Stimulated activated CD4-positive, alpha-beta T cell treated with anti-CD3 and anti-CD28 coated beads, Interleukin-12 subunit alpha, Interleukin-12 subunit beta, amount 100 ng/mL, for 4 hours (primary cell): ENCODE results near the gene ABL2.
"Not testable (repeated sequence)": the region's sequence is repeated elsewhere in the genome, so short reads cannot be mapped to it uniquely, and the experiment has no call there.

Experiments used
- DNase-seq: peaks from one replicate; pipeline ENCODE4 v3.0.0-alpha.2; 2020

The ABL2 gene

DNA sequence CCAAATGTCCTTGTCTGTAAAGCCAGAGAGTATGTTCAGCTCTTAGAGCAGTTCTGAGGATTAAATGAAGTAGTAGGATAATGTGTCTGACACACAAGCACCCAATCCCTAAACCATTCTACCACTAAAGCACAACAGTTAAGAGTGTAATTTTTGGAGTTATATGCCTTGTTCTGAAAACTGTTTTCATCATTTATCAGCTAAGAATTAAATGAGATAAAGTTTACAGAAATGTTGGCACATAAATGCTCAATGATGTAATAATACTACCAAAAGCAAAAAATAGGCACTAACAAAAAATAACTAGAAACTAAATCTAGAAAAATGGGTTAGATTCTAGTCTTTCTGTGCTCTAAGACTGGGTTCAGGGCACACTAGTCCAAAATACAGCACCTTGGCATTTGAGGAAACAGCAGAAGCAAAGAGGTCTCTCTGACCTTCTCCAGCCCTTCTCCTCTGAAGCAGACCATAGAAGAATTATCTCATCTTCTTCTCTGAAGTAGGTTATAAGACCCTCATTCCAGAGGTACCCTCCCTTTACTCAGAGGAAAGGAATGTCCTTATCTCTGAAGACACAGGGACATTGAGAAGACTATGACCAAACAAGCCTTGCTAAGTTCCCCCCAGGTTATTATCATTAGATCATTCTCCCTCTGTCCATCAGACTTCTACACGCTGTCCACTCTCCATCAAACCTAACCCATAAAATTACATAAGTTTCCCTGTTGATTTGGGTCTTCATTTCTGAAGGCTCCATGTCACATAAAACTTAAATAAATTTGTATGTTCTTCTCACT is 20.6 kb downstream of the ABL2 start:
- DNase-seq: no peak

DNA sequence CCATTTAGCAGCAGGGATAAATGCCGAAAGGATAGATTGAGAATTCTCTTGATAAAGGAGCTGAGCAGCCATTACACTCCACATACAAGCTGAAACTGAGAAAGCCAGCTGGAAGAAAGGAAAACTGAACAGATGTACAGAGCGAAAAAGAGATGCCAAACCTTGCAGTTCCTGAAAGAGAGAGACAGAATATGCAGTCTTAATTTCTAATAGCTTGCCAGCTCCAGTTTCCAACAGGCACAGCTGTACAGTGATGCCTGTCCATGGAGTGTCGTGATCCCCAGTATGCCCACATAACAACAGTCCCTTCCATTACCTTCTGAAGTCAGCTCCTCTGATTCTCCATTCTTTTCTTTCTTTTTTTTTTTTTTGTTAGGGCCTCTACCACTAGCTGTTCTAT is 22.7 kb downstream of the ABL2 start:
- DNase-seq: no peak

DNA sequence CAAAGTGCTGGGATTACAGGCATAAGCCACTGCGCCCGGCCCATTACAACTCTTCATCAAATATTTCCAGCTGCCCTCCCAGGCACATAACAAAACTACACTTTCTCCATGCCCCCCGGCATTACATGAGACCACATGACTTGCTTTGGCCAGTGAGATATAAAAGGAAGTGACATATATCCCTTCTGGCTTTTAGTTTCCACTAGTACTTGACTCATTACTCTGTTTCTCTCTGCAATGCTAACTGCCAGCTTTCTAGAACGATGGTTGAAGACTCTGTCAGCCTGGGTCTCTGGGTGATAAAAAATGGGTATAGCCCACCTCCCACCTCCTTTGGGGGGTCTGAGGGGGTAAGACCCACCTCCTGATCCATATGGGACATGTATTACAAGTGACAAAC is 24.2 kb downstream of the ABL2 start:
- no peak for DNase-seq

DNA sequence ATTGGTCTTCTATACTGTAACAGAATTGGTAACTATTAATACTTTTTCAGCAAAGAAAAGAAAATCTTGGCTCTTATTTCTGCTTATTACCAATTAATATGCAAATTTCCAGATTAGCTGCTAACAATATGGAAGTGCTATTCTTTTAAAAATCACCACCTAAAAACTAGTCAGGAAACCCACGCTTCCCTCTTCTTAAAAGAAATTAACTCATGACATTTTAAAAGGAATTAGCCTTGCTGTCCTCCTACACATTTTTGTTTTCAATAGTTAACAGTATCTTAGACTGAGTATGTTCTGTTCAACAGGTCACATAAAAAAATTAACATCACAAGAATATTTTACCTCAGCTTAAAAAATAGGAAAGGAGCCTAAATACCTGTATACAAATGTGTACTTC is 27.3 kb downstream of the ABL2 start:
- DNase-seq: no peak

DNA sequence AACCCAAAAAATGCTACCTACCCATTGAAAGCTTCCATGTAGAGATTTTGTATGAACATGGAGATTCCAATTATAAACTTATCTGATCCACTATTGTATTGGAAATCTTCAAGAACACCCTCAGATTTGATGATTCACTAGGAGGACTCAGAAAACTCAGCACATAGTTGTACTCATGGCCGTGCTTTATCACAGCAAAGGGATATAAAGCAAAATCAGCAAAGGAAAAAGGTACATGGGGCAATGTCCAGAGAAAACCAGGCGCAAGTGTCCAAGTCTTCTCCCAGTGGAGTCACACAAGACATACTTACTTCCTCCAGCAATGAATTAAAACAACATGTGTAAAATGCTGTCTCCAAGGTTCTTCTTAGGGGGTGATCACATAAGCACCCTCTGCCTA is 28.9 kb downstream of the ABL2 start:
- DNase-seq: no peak

DNA sequence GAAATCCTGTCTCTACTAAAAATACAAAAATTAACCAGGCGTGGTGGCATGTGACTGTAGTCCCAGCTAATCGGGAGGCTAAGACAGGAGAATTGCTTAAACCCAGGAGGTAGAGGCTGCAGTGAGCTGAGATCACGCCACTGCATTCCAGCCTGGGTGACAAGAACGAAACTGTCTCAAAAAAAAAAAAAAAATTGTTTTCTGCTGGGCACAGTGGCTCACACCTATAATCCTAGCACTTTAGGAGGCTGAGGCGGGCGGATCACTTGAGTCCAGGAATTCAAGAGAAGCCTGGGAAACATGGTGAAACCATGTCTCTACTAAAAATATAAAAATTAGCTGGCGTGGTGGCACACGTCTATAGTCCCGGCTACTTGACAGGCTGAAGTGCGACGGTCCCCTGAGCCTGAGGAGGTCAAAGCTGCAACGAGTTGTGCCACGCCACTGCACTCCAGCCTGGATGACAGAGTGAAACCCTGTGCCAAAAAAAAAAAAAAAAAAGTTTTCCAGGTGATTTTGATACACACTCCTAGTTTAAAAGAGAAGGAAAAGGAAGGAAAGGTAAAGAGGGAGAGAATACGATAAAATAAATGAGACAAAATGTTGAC is 31.7 kb downstream of the ABL2 start:
- DNase-seq: no peak

DNA sequence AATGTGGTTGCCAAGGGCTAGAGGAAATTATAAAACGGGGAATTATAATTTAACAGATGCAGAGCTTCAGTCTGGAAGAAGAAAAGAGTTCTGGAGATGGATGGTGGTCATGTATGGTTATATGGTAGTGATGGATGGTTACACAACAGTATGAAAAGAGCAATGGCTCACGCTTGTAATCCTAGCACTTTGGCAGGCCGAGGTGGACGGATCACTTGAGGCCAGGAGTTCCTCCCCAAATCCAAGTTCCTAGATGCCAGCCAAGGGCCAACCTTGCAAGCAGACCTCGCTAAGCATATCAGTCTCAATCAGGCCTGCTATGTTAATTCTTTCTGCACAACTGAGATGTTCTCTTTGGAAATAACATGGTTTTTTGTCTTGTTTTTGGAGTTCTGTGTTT is 33.6 kb downstream of the ABL2 start:
- not testable (repeated sequence) for DNase-seq

DNA sequence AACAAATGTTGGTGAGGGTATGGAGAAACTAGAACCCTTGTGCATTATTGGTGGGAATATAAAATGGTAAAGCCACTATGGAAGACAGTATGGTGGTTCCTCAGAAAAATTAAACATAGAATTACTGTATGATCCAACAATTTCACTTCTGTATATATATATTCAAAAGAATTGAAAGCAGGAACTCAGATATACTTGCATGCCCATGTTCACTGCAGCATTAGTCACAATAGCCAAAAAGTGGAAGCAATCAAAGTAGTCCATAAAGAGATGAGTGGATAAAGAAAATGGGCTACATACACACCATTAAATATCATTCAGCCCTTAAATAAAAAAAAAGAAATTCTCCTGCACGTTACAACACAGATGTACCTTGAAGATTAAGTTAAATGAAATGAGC is 34.1 kb downstream of the ABL2 start:
- no peak for DNase-seq

DNA sequence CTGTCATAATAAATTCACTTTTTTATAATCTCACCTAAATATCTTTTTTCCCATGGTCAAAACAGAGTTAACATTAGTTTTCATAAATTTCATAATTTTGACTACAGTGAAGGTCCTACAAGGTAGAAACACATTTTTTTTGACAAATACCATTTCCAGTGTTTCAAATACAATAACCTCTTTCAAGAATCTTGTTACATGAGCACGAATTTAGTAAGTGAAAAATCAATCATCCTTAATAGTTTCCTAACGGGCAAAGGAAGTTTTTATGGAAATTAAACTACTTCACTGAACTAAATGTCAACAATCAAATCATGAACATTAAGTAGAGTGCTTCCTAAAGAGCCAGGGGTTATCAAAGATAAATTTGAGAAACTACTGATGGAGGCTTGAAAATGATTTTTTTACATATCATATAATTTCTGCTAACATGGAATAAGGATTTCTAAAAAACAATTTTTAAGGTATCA is 35.4 kb downstream of the ABL2 start:
- DNase-seq: no peak

DNA sequence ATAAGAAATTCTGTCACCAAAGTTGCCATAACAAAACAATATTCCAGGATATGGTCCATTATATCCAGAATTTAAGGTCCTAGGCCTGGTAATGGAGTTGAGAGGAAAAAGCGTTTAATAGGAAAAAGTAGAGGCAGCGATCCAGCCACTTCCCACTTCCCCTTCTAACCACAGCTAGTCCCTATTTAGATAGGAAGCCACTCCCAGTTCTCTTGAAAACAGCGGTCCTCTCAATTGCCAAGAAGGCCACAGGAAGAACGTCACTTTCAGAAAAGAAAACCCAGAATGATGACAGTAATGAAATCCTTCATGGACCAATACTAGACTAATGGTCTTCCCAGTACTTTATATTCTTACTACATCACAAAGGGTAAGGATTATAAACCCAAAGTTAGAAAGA is 38.6 kb downstream of the ABL2 start:
- DNase-seq: no peak

DNA sequence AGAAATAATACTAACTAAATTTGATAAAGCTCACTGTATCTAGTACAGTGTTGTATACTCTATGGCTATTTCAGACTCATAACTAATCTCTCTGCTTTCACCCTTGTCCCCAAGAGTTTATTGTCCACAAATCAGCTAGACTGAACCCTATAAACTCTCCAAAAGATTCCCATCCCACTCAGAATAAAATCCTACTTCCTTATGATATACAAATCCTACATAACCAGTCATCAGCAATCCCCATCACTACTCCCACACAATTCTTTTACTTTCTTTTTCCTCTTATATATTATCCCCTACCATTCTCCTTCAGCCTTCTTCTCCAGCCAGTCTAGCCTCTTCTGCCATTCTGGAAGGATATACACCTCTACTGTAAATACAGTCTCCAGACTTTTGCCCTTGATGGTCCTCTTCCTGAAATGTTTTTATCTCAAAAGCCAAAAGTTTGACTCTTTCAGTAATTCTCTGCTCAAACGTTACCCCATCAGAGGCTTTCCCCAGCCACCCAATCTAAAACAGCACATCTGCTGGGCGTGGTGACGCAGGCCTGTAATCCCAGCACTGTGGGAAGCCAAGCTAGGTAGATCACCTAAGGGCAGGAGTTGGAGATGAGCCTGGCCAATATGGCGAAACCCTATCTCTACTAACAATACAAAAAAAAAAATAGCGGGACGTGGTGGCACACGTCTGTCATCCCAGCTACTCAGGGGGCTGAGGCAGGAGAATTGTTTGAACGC is 41.6 kb downstream of the ABL2 start:
- no peak for DNase-seq

DNA sequence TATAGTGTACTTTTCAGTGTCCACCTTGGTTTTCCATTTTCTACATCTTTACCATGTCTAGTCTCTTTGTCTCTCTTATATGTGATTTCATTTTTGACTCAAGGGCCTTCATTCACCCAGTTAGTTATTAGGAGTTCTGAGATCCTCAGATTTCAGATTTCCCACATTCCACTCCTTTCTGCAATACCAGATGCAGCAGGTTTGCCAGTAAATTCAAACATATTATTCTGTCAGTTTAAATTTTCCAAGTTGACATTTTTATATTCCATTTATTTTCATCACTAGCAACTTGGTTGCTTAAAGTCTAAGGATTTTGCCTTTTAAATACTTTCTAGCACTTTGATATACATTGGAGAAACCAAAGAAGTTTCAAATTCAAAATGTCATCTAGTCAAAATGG is 42.4 kb downstream of the ABL2 start:
- DNase-seq: no peak

DNA sequence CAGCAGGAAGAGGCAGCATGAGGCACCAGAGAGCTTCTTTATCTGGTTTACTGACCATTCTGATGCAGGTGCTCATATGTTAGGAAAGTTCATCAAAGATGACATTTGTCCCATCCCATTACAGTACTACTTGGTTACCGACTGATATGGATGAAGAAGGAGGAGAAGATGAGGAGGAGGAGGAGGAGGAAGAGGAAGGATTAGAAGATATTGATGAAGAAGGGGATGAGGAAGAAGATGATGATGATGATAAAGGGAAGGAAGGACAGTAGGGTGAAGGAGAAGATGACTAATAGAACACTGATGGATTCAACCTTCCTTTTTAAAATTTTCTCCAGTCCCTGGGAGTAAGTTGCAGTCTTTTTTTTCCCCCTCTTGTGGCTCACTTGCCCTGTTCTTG is 45.1 kb downstream of the ABL2 start:
- no peak for DNase-seq

DNA sequence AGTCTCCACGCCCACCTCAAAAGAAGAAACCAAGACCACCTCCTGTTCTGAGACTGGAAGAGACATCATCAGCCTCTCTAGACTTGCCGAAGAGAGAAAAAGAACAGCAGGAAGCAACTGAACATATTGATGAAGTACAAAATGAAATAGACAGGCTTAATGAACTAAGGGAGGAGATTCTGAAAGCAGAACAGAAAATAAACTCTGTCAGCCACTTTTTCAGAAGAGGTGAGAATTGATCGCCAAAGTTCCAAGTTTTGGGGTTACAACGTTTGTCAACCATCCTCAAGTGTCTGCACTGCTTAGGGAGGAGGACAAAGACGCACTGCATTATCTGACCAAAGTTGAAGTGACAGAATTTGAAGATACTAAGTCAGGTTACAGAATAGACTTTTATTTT is 45.6 kb downstream of the ABL2 start:
- DNase-seq: no peak

DNA sequence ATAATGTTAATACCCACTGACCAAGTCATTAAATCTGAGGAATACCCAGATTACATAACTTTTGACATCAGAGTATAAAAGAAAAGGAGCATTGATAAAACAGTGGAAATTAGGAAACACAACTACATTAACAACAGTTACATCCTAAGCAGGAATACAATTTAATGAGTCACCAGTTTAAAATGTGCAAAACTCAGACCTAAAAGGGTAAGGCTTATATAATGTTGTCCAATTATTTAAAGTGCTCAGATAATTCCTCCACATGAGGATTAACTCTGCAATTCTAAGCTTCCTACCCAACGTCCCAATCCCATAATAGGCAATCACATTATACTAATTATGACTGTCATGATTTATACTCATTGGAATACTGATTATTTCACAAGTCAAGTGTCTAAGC is 50.5 kb downstream of the ABL2 start:
- DNase-seq: no peak

DNA sequence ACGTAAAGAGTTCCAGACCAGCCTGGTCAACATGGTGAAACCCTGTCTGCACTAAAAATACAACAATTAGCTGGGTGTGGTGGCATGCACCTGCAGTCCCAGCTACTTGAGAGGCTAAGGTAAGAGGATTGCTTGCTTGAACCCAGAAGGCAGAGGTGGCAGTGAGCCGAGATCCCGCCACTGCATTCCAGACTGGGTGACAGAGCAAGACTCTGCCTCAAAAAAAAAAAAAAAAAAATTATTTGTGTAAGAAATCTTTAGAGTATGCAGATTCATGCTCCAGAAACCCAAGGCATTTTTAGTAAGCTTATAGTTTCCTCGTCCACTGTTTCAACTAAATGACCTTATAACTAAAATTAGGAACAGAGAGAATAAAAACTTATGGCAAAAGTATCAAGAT is 51.3 kb downstream of the ABL2 start:
- DNase-seq: no peak

DNA sequence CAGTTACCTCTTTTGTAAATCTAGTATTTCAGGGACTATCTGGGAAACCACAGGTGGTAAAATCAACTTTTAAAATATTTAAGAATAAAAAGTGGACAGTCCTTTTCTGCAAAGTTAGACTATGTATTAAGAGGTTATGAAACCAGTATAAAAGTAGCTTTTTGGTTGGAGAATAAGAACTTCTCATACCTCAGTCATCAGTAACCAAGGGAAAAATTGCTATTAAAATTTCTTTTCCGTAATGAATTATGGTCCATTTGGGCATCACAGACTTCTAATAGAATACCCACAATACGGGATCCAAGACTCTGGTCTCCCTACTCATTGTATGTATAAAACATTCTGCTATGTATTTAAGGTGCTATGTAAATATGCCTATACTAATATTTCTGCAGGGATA is 51.9 kb downstream of the ABL2 start:
- no peak for DNase-seq

DNA sequence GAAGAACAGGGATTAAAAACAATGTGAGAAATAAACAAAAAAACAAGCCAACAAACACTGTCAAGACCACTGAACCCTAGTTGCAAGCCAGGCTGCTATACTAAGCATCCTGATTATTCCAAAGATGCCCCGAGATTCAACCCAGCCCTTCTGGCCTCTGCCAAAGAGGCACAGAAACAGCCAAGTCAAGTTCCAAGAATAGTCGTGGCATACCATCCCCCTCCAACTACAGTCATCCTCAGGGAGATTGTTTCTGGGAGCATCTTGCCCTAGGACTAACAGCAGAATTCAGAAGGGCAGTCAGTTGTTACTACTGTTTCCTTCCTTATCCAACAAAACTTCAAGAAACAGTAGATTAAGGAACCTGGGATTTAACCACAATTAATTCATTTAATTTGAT is 52.3 kb downstream of the ABL2 start:
- no peak for DNase-seq

DNA sequence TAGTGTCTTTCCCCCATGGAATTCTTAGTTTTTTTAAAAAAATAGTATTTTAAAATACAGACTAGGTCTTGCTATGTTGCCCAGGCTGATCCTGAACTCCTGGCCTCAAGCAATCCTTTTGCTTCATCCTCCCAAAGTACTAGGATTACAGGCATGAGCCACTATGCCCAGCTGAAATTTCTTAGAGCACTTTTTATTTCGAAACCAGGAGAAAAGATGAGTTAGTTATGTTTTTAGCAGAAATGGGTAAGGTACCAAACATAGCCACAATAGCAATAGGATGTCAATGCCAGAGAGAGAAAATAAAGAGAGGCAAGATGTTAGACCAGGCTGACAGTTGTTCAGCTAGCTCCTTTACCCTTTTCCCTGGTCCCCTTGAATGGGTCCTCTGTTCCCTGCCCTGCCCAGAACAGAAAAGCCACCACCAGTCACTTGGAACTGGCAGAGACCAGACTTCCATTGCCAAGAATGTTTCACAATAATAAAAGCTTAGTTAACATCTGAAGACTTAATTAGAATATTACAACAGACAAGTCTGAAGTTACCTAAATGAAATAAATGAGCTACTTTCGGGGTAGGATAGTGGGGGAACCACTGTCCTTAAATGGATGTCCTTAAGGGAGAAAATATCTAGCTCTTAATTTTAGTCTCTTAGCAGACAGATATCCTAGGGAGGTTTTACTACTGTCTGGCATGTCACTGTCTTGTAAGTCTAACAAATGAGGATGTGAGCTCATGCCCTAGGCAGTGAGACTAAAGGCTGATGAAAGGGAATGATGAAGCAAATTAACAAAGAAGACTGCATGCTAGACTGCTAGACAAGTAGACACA is 54.3 kb downstream of the ABL2 start:
- no peak for DNase-seq

DNA sequence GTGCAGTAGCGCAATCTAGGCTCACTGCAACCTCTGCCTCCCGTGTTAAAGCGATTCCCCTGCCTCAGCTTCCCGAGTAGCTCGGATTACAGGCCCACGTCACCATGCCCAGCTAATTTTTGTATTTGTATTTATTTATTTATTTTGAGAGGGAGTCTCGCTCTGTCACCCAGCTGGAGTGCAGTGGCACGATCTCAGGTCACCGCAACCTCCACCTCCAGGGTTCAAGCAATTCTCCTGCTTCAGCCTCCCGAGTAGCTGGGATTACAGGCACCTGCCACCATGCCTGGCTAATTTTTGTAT is 59.1 kb downstream of the ABL2 start:
- not testable (repeated sequence) for DNase-seq

DNA sequence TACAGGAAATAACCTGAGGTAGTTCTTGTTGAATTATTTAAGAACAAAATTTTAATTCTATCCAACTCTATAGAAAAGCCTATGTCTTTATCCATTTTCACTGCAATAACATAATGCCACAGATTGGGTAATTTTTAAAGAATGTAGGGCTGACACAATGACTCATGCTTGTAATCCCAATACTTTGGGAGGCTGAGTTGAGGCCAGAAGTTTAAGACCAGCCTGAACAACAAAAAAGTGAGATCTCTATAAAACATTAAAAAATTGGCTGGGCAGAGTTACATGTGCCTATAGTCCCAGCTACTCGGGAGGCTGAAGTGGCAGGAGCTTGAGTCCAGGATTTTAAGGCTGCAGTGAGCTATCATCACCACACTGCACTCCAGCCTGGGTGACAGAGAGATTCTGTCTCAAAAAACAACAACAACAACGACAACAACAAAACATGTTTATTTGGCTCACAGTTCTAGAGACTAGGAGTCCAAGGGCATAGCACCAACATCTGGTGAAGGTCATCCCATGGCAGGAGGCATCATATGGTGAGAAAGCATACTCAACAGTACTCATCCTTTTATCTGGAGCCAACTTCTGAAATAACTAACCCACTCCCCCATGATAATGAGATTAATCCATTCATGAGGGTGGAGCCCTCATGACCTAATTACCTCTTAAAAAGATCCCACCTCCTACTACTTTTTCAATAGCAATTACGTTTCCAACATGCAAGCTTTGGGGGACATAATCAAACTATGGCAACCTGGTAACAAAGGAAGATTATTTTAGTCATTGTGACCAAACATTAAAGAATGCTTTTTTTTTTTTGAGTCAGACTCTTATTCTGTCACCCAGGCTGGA is 59.6 kb downstream of the ABL2 start:
- DNase-seq: no peak

DNA sequence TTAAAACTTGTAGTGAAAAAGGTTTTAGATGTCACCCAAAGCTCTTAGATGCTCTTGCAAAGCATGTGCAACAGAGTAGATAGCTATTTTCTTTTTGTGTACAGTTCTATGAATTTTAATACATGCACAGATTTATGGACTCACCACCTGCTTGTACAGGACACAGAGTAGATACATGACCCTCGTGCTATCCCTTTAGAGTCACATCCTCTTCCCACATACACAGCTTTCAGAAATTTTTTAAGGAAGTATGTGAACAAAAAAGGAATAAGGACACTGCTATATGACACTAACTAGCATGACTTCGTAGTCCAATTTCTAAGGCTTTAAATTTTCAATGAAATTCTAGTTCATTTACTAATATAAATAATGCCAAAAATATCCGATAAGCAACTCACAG is 60.9 kb downstream of the ABL2 start:
- DNase-seq: no peak

DNA sequence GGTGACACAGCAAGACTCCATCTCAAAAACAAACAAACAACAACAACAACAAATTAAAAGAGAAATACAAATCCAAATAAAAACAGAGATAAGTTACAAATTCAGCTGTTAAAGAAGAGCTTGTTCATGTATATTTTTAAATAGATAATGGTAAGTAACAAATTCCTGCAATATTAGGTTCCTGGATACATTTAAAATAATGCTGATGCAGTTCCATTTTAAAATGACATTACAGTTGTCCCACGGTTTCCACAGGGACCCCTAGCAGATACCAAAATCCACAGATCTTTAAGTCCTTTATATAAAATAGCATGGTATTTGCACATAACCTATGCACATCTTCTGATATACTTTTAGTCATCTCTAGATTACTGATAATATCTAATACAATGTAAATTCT is 61.5 kb downstream of the ABL2 start:
- DNase-seq: no peak
